HG03135 (cell line): ENCODE results near the gene KCNIP3.

ENCODE experiments used
- ATAC-seq: cut with Tn5 transposase; IDR thresholded peaks from one replicate; pipeline ENCODE4 v1.9.1; 2021; ENCODE audit warnings: mild to moderate bottlenecking, moderate library complexity; ENCODE audit not compliant: unreplicated experiment

The KCNIP3 gene

DNA sequence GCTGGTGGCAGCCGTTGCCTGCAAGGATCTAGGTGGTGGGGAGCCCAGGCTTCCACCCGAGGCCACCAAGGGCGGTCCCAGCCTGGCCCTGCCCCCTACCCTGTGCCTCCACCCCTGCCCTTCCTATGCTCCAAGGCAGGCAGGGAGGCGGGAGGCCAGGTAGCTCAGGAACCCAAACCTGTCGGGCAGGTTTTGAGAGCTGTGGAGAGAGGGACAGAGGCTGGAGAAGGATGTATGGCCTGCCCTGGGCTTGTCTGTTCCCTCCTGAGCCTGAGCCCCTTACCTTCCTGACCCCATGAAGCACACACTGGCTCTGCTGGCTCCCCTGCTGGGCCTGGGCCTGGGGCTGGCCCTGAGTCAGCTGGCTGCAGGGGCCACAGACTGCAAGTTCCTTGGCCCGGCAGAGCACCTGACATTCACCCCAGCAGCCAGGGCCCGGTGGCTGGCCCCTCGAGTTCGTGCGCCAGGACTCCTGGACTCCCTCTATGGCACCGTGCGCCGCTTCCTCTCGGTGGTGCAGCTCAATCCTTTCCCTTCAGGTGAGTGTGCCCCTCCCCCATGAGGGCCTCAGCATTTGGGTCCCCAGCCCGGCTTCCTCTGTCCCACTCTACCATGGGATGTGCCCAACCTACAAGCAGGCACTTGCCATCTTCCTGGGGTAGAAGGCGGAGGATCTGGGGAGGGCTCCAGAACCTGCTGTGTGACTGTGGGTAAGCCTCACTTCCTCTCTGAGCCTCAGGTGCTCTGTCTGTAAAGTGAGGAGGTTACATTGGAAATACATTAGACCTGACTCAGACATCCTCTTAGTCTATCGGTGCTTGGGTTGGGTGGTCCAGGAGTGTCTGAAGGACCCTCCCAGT, 22.6 kb upstream of the KCNIP3 start, which contains the start of gene PROM2:
PROM2 (plus strand) TSS at position 159 of the 860 bp plus-strand sequence; CDS start at position 296, 137 bp downstream.
- ATAC-seq, result no peak

DNA sequence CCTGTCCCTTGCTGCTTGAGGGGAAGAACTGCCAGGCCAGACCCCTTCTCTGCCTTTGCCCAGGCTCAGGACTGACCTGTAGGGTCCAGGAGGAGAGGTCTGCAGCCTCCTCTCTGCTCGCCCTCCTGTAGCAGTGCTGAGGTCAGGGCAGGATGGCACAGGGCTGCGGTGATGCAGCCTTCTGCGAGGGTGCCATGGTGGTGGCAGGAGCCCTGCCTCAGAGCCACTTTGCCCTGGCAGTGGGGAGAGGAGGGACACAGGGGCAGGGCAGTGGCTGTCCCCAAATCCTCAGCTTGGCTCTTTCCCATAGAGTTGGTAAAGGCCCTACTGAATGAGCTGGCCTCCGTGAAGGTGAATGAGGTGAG, 22.0 kb upstream of the KCNIP3 start:
- no peak for ATAC-seq

DNA sequence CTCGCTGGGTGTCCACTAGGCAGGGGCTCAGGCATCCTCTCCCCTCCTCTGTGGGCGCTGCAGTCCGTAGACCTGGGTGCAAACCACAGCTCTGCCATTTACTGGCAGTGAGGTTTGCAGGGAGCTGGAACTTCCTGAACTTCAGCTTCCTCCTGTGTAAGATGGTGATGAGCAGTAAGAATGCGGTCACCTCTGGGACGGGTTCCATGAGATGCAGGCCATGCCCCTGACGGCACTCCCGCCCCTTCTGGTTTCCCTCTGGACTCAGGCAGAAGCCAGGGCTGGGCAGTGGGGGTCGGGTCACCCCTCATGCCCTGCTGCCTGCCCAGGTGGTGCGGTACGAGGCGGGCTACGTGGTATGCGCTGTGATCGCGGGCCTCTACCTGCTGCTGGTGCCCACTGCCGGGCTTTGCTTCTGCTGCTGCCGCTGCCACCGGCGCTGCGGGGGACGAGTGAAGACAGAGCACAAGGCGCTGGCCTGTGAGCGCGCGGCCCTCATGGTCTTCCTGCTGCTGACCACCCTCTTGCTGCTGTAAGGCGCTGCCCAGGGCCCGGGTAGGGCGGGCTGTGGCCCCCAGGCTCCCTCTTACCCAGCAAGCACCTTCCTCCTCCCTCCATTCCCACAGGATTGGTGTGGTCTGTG, 21.4 kb upstream of the KCNIP3 start:
- no peak for ATAC-seq

DNA sequence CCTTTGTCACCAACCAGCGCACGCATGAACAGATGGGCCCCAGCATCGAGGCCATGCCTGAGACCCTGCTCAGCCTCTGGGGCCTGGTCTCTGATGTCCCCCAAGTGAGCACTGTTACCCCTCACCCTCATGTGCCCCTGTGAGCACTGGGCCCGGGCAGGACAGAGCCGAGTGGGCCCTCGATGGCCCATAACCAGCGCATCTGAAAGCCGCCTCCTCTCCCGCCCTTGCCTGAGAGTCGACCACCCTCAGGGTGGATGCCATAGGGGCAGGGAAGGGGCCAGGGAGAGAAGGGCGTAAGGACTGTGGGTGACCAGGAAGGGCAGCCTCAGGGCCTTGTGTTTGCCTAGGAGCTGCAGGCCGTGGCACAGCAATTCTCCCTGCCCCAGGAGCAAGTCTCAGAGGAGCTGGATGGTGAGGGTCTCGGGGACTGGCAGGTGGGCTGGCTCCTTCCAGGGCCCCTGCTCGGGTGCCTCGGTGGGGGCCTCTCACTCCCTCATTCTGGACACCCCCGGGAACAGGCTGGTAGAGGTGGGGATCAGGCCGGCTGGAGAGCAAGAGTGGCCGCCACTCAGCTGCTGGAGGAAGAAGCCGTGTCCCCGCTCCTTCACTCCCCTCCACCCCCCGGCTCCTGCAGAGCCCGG, 20.8 kb upstream of the KCNIP3 start:
- no peak for ATAC-seq

DNA sequence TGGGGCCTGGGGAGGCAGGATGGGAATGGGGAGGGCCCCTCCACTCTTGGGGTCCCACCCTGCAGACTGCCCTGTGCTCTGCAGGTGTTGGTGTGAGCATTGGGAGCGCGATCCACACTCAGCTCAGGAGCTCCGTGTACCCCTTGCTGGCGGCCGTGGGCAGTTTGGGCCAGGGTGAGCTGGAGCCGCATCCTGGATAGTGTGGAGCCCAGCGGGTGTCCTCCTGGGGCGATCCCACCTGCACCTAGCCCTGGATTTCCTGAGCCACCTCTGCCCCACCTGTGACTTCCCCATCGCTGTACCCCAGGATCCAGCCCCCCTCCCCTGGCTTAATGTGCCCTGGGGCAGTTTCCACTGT, 20.3 kb upstream of the KCNIP3 start:
- ATAC-seq, result no peak

DNA sequence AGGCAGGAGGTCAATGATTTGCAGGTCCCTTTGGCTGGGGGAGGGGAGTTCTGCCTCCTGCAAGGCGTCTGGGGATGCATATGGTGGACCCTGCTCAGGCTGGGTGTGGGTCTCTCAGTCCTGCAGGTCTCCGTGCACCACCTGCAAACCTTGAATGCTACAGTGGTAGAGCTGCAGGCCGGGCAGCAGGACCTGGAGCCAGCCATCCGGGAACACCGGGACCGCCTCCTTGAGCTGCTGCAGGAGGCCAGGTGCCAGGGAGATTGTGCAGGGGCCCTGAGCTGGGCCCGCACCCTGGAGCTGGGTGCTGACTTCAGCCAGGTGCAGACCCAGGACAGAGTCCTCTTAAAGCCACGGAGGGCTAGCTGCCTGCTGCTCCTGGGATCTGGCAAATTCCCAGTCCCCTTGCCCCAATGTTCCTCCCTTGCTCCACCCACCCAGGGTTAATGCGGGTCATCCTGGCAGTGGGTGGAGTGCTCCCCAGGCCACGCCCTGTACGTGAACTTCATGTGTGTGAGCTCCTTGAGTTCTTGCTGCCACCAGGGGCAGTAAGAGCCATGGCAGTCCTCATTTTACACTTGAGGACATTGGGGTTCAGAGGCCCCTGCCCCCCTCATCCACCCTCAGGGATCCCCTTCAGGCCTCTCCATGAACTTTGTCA, 19.8 kb upstream of the KCNIP3 start:
- no peak for ATAC-seq

- ATAC-seq, result no peak
Observed at GRCh38 chr2:95278051-95278471, 19.1 kb upstream of the KCNIP3 start.

GRCh38 chr2:95278637-95279225, 18.4 kb upstream of the KCNIP3 start:
- ATAC-seq, result no peak

GRCh38 chr2:95279435-95280035, 17.6 kb upstream of the KCNIP3 start:
- no peak for ATAC-seq

- no peak for ATAC-seq
Observed at GRCh38 chr2:95281071-95281470, 16.1 kb upstream of the KCNIP3 start.

GRCh38 chr2:95281786-95282185, 15.4 kb upstream of the KCNIP3 start:
- ATAC-seq, result no peak

- no peak for ATAC-seq
Observed at GRCh38 chr2:95282458-95282857, 14.7 kb upstream of the KCNIP3 start.

GRCh38 chr2:95283562-95283961, 13.6 kb upstream of the KCNIP3 start:
- no peak for ATAC-seq

- ATAC-seq, result no peak
Observed at GRCh38 chr2:95284886-95285541, 12.1 kb upstream of the KCNIP3 start.

DNA sequence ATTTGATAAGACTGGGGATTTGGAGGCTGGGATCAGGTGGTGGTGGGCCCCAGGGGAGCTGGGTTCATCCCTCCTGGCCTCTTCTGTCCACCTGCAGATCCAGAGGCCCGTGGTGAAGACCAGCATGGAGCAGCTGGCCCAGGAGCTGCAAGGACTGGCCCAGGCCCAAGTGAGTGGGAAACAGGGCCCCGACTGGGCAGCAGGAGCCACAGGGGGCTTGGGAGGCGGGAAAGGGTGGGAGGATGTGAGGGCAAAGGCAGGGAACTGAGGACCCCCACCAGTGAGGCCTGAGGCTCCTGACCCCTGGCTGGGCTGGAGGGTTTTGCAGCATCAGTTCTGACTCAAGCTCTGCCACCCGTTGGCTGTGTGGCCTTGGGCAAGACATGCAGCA, 11.6 kb upstream of the KCNIP3 start:
- no peak for ATAC-seq

GRCh38 chr2:95287336-95287735, 9.8 kb upstream of the KCNIP3 start:
- no peak for ATAC-seq

DNA sequence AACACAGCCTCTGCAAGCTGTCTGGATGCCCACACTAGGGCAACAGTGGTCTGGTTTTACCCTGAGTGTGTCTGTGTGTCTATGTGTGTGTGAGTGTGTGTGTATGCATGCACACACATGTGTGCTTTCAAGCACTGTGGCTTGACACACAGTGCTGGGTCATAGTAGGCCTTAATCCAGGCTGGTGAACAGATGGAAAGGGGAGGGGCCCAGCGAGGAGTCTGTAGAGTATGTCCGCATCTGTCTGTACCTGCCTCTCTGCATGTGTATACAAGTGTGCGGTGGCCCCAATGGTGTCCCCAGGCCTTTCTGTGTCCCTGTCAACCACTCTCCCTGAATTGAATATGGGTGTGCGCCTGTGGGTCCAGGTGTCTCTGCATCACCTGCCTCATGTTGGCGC, 9.3 kb upstream of the KCNIP3 start:
- ATAC-seq, result no peak

- ATAC-seq, result no peak
Observed at GRCh38 chr2:95289253-95289652, 7.9 kb upstream of the KCNIP3 start.

GRCh38 chr2:95291222-95291621, 5.9 kb upstream of the KCNIP3 start:
- no peak for ATAC-seq

GRCh38 chr2:95292623-95293260, 4.4 kb upstream of the KCNIP3 start:
- ATAC-seq, result no peak
